ENCODE measurements around the gene GRIK4. TPM values are rescaled to one million over a fixed set of nuclear protein-coding genes. Genes with fewer than 3 reads are reported as not detected.

GRIK4 gene
- total RNA-seq, 1 donor from 2014 or later: 4.5 TPM

DNA sequence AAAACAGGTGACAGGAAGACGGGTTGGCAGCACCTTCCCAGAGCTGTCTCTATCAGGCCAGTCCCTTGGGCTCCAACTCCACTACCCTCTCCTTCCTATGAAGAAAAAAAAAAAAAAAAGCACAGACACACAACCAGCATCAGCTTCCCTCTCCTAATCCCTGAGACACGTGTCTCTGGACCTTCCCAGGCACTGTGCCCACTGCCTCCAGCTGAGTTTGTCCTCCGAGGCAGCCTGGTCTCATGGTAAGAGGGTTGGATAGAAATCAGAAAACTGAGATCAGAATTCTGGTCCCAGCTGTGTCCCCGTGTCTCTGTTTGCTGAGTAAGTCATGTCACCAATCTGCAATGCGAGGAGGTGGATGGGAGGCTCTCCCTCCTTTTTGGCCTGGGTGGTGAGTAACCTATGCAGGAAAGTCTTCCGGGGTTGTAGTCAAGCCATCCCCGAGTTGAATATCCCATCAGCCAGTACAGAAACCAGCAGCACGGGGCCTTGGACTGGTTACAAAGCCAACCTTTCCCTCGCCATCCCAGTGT lies 318.6 kb downstream of the GRIK4 start:
- no peak overlapping the region for H3K27ac Mint-ChIP-seq (ENCODE audit: unreplicated experiment)
- H3K27me3 Mint-ChIP-seq (ENCODE audit: unreplicated experiment): peaks cover 2% of the 10 kb centered on the region
- H3K36me3 Mint-ChIP-seq (ENCODE audit: low read depth, unreplicated experiment): no peaks in the 10 kb centered on the region

GRCh38 chr11:120832481-120833238 lies 321.1 kb downstream of the GRIK4 start:
- peaks cover under 1% of the 10 kb centered on the region for H3K27me3 Mint-ChIP-seq (ENCODE audit: unreplicated experiment)
- no peaks in the 10 kb centered on the region for H3K36me3 Mint-ChIP-seq (ENCODE audit: low read depth, unreplicated experiment)
- no peak for TF ChIP-seq CTCF (IDR thresholded peaks at IDR 0.05; ENCODE audit: unreplicated experiment)
- peaks cover 2% of the 10 kb centered on the region for H3K4me1 Mint-ChIP-seq (ENCODE audit: unreplicated experiment)
- H3K9me3 Mint-ChIP-seq (ENCODE audit: unreplicated experiment): no peaks in the 10 kb centered on the region
- DNase-seq (ENCODE audit: low spot score): no peak
- H3K27ac Mint-ChIP-seq (ENCODE audit: unreplicated experiment): no peak overlapping the region
- no peak overlapping the region for H3K4me3 Mint-ChIP-seq (ENCODE audit: unreplicated experiment)

More for the DNA sequence above, 318.6 kb downstream of the GRIK4 start:
- no peak for DNase-seq (ENCODE audit: low spot score)
- Mint-ChIP-seq H3K4me3 (ENCODE audit: unreplicated experiment) (no peak overlapping the region), H3K4me1 (ENCODE audit: unreplicated experiment) (no peaks in the 10 kb centered on the region), H3K9me3 (ENCODE audit: unreplicated experiment) (no peaks in the 10 kb centered on the region)
- TF ChIP-seq CTCF (IDR thresholded peaks at IDR 0.05; ENCODE audit: unreplicated experiment): no peak

DNA sequence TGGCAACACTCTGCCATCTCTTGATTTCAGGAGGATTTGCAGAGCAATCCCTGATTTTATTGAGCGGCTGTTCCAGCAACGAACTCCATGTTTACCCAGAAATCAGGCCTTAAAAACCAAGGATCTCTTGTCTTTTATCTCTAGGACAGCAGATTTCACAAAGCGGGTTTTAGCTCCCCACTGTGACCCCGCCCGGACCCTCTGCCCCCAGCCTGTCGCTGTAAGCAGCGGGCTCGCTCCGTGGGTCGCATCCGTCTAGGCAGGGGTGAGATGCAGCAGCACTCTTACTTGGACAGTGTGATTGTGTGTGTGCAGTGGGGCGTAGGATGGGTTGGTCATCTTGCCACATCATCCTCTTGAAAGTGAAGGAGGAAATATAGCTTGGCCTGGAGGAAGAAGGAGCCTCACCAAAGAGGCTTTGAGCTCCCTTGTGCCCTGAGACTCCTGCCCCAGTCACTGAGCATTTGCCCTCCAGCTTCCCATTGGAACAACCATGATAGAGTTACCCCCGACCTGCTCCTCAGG lies 323.2 kb downstream of the GRIK4 start:
- no peak for DNase-seq (ENCODE audit: low spot score)
- H3K9me3 Mint-ChIP-seq (ENCODE audit: unreplicated experiment): no peaks in the 10 kb centered on the region
- no peak overlapping the region for H3K4me3 Mint-ChIP-seq (ENCODE audit: unreplicated experiment)
- no peaks in the 10 kb centered on the region for H3K36me3 Mint-ChIP-seq (ENCODE audit: low read depth, unreplicated experiment)
- TF ChIP-seq CTCF (IDR thresholded peaks at IDR 0.05; ENCODE audit: unreplicated experiment): no peak
- peaks cover 2% of the 10 kb centered on the region for H3K27me3 Mint-ChIP-seq (ENCODE audit: unreplicated experiment)
- peaks cover 6% of the 10 kb centered on the region for H3K4me1 Mint-ChIP-seq (ENCODE audit: unreplicated experiment)
- H3K27ac Mint-ChIP-seq (ENCODE audit: unreplicated experiment): no peak overlapping the region

DNA sequence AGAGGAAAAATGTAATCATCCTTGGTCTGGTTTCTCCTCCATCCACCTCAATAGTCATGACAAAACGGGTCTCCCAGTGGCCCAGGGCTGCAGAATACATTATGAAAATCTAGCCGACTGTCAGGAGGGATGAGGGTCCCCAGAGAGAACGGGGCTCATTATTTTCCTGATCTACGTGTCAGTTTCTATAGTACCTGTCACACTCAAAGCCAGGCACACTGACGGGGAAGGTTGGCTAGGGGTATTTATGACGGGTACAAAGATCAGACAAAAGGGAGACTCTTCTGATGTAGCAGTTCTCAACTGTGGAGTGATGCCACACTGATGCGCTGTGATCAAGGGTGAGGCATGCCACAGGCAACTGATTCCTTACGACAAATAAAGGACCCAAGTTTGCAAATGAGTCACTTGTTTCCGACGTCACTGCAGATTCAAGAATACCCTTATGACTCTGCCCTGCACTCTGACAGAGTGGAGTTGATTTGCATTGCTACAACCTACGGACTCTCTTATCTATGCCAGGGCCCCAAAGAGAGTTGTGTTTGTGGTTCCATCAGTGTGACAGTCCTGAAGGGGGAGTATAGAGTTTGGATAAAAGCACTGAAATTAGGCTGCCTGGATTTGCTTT lies 324.2 kb downstream of the GRIK4 start:
- TF ChIP-seq CTCF (IDR thresholded peaks at IDR 0.05; ENCODE audit: unreplicated experiment): no peak
- H3K27me3 Mint-ChIP-seq (ENCODE audit: unreplicated experiment): peaks cover 2% of the 10 kb centered on the region
- H3K4me3 Mint-ChIP-seq (ENCODE audit: unreplicated experiment): no peak overlapping the region
- H3K4me1 Mint-ChIP-seq (ENCODE audit: unreplicated experiment): peaks cover 13% of the 10 kb centered on the region
- H3K36me3 Mint-ChIP-seq (ENCODE audit: low read depth, unreplicated experiment): no peaks in the 10 kb centered on the region
- no peak for DNase-seq (ENCODE audit: low spot score)
- H3K9me3 Mint-ChIP-seq (ENCODE audit: unreplicated experiment): no peaks in the 10 kb centered on the region
- no peak overlapping the region for H3K27ac Mint-ChIP-seq (ENCODE audit: unreplicated experiment)

- no peak for TF ChIP-seq CTCF (IDR thresholded peaks at IDR 0.05; ENCODE audit: unreplicated experiment)
- Mint-ChIP-seq H3K4me3 (ENCODE audit: unreplicated experiment) (no peak overlapping the region), H3K36me3 (ENCODE audit: low read depth, unreplicated experiment) (no peaks in the 10 kb centered on the region), H3K4me1 (ENCODE audit: unreplicated experiment) (peaks cover 13% of the 10 kb centered on the region), H3K9me3 (ENCODE audit: unreplicated experiment) (no peaks in the 10 kb centered on the region), H3K27me3 (ENCODE audit: unreplicated experiment) (peaks cover 2% of the 10 kb centered on the region), H3K27ac (ENCODE audit: unreplicated experiment) (no peak overlapping the region)
- DNase-seq (ENCODE audit: low spot score): no peak
These were observed 326.1 kb downstream of the GRIK4 start for GRCh38 chr11:120837696-120838095.
